LHCN-M2 (cell line): Measurements from ENCODE around the gene GTPBP2. TPM values are rescaled to one million over a fixed set of nuclear protein-coding genes. Genes with fewer than 3 reads are reported as not detected.
"Not testable (repeated sequence)": the region's sequence is repeated elsewhere in the genome, so short reads cannot be mapped to it uniquely, and the experiment has no call there.

ENCODE experiments used
- DNase-seq: peaks from one replicate; pipeline ENCODE4 v3.0.0-alpha.2; 2012; ENCODE audit warnings: low read depth
- total RNA-seq: library from RNA; depleted of rRNA; stranded (reverse); fragments of >200 nt; gene quantifications from 2 replicates; pipeline ENCODE4 v1.2.3, GENCODE V29; 2014

The GTPBP2 gene
- total RNA-seq, 1 experiment from 2014 or later = 44.1 TPM

GRCh38 chr6:43658161-43658560 lies 29.1 kb upstream of the GTPBP2 start:
- DNase-seq = no peak

GRCh38 chr6:43657221-43657802 lies 28.2 kb upstream of the GTPBP2 start:
- DNase-seq = no peak

- not testable (repeated sequence) for DNase-seq
These were observed 23.8 kb upstream of the GTPBP2 start for GRCh38 chr6:43652822-43653221.

- DNase-seq = no peak
These were observed 19.2 kb upstream of the GTPBP2 start for GRCh38 chr6:43648248-43648647.

GRCh38 chr6:43647613-43648012 lies 18.5 kb upstream of the GTPBP2 start:
- no peak for DNase-seq

- DNase-seq = no peak
These were observed 16.5 kb upstream of the GTPBP2 start for GRCh38 chr6:43645613-43645964.

- no peak for DNase-seq
These were observed 16.0 kb upstream of the GTPBP2 start, which contains the start of gene RSPH9 for GRCh38 chr6:43644940-43645612. Gene RSPH9 (plus strand): TSS chr6:43645036. CDS start chr6:43645099, 63 bp downstream.

- DNase-seq = no peak
These were observed 11.1 kb upstream of the GTPBP2 start for GRCh38 chr6:43639984-43640800.

- DNase-seq = no peak
These were observed 7.2 kb upstream of the GTPBP2 start for GRCh38 chr6:43636308-43636659.

- DNase-seq = peak; percentile 71
These were observed 6.6 kb upstream of the GTPBP2 start, which contains the start of gene MAD2L1BP for GRCh38 chr6:43635387-43636307. Gene MAD2L1BP (plus strand): TSS chr6:43635840. CDS start chr6:43635876, 36 bp downstream.

- no peak for DNase-seq
These were observed 5.7 kb upstream of the GTPBP2 start for GRCh38 chr6:43634702-43635303.

GRCh38 chr6:43633002-43633401 lies 3.9 kb upstream of the GTPBP2 start:
- DNase-seq = not testable (repeated sequence)

- DNase-seq = no peak
These were observed 2.0 kb upstream of the GTPBP2 start for GRCh38 chr6:43630980-43631619.

GRCh38 chr6:43629505-43630300 lies 639 bp upstream of the GTPBP2 start:
- peak; percentile 97 for DNase-seq

GRCh38 chr6:43628393-43629103 lies 516 bp downstream of the GTPBP2 start:
- DNase-seq = peak; percentile 32

GRCh38 chr6:43627008-43627825 lies 1.8 kb downstream of the GTPBP2 start:
- DNase-seq = peak; percentile 92

- DNase-seq = no peak
These were observed 3.6 kb downstream of the GTPBP2 start for GRCh38 chr6:43625393-43625992.
